ENCODE measurements around the gene ABL1.

DNA sequence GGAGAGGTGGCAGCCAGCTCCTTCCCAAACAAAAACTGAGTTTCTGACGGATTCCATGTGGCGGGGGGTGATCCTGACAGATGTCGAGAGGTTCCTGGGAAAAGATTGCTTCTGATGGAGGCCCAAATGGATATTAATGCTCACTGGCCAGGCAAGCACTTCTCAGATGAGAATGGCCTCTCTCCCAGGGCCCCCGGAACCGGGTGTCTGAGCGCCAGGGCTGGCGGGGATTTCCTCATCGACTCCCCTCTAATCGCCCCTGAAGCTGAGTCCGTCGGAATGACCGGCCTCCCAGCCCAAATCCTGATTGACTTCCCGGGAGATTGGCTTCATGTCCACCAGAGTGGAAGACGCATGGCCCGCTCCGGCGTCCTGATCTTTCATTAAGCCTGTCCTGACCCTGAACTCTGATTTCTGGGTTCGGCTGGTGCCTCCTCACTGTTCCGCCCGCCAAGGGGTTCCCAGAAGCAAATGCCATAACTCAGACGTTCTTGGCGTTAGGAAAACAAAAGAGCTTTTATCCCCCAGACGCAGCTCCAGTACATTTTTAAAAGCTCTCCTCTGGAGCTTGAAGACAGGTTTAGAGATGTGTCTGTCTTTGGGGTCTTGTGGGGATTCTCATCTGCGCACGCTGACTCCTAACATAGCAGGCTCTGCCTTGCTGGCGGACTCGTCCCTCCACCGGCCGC lies 86.4 kb downstream of the ABL1 start:
- no peak for TF ChIP-seq HIC1 (tag by site-specific recombination; IDR thresholded peaks at IDR 0.05)
- TF ChIP-seq, protein P1, sequence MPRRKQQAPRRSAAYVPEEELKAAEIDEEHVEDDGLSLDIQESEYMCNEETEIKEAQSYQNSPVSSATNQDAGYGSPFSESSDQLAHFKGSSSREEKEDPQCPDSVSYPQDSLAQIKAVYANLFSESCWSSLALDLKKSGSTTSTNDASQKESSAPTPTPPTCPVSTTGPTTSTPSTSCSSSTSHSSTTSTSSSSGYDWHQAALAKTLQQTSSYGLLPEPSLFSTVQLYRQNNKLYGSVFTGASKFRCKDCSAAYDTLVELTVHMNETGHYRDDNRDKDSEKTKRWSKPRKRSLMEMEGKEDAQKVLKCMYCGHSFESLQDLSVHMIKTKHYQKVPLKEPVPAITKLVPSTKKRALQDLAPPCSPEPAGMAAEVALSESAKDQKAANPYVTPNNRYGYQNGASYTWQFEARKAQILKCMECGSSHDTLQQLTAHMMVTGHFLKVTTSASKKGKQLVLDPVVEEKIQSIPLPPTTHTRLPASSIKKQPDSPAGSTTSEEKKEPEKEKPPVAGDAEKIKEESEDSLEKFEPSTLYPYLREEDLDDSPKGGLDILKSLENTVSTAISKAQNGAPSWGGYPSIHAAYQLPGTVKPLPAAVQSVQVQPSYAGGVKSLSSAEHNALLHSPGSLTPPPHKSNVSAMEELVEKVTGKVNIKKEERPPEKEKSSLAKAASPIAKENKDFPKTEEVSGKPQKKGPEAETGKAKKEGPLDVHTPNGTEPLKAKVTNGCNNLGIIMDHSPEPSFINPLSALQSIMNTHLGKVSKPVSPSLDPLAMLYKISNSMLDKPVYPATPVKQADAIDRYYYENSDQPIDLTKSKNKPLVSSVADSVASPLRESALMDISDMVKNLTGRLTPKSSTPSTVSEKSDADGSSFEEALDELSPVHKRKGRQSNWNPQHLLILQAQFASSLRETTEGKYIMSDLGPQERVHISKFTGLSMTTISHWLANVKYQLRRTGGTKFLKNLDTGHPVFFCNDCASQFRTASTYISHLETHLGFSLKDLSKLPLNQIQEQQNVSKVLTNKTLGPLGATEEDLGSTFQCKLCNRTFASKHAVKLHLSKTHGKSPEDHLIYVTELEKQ (tag by site-specific recombination; IDR thresholded peaks at IDR 0.05; ENCODE audit: borderline replicate concordance) = no peak
- no peak for TF ChIP-seq YY1 (tag by site-specific recombination; IDR thresholded peaks at IDR 0.05)

Measured in HEK293 (cell line).